ENCODE results near the gene NPHP1. TPM values are rescaled to one million over a fixed set of nuclear protein-coding genes. Genes with fewer than 3 reads are reported as not detected.
"Not testable (repeated sequence)": the region's sequence is repeated elsewhere in the genome, so short reads cannot be mapped to it uniquely, and the experiment has no call there.

Gene NPHP1
- total RNA-seq, 2 donors from 2014 or later = 0.40 to 0.42 TPM

GRCh38 chr2:110197452-110197851, 7.4 kb downstream of the NPHP1 start:
- intact Hi-C loops (cut with DNase I) = no loop called here
- TF ChIP-seq CTCF (IDR thresholded peaks at IDR 0.05) = no peak
- no peak for DNase-seq
- no peak overlapping the region for H3K27ac ChIP-seq
- no peak overlapping the region for H3K9ac ChIP-seq (ENCODE audit: low read depth in 2 of 2, low read length in 2 of 2)
- no peak overlapping the region for H3K4me3 ChIP-seq
- no peaks in the 10 kb centered on the region for H3K36me3 ChIP-seq
- H3K4me1 ChIP-seq = no peaks in the 10 kb centered on the region
- no peaks in the 10 kb centered on the region for H3K9me3 ChIP-seq
- H3K27me3 ChIP-seq = no peaks in the 10 kb centered on the region

GRCh38 chr2:110190169-110190568, 14.6 kb downstream of the NPHP1 start:
- H3K27me3 ChIP-seq; H3K4me1 ChIP-seq; H3K27ac ChIP-seq; H3K4me3 ChIP-seq; H3K9me3 ChIP-seq; H3K9ac ChIP-seq (ENCODE audit: low read depth in 2 of 2, low read length in 2 of 2); DNase-seq; H3K36me3 ChIP-seq; intact Hi-C loops (cut with DNase I): not testable (repeated sequence)

GRCh38 chr2:110182449-110182848, 22.4 kb downstream of the NPHP1 start:
- H3K4me1 ChIP-seq = no peaks in the 10 kb centered on the region
- H3K9me3 ChIP-seq = no peaks in the 10 kb centered on the region
- TF ChIP-seq CTCF (IDR thresholded peaks at IDR 0.05) = no peak
- no peaks in the 10 kb centered on the region for H3K36me3 ChIP-seq
- no peak overlapping the region for H3K27ac ChIP-seq
- no peak overlapping the region for H3K9ac ChIP-seq (ENCODE audit: low read depth in 2 of 2, low read length in 2 of 2)
- H3K27me3 ChIP-seq = no peaks in the 10 kb centered on the region
- intact Hi-C loops (cut with DNase I) = no loop called here
- no peak for DNase-seq
- H3K4me3 ChIP-seq = no peak overlapping the region

- no peaks in the 10 kb centered on the region for H3K4me1 ChIP-seq
- H3K4me3 ChIP-seq = no peak overlapping the region
- DNase-seq = no peak
- no peaks in the 10 kb centered on the region for H3K36me3 ChIP-seq
- no peaks in the 10 kb centered on the region for H3K27me3 ChIP-seq
- no peaks in the 10 kb centered on the region for H3K9me3 ChIP-seq
- TF ChIP-seq CTCF (IDR thresholded peaks at IDR 0.05) = no peak
- H3K27ac ChIP-seq = no peak overlapping the region
- intact Hi-C loops (cut with DNase I) = no loop called here
- no peak overlapping the region for H3K9ac ChIP-seq (ENCODE audit: low read depth in 2 of 2, low read length in 2 of 2)
Observed at GRCh38 chr2:110180036-110180435, 24.8 kb downstream of the NPHP1 start.

- Histone ChIP-seq H3K27me3 (no peaks in the 10 kb centered on the region), H3K36me3 (no peaks in the 10 kb centered on the region), H3K4me1 (no peaks in the 10 kb centered on the region), H3K4me3 (no peak overlapping the region), H3K27ac (no peak overlapping the region), H3K9me3 (no peaks in the 10 kb centered on the region), H3K9ac (ENCODE audit: low read depth in 2 of 2, low read length in 2 of 2) (no peak overlapping the region)
- no peak for DNase-seq
- TF ChIP-seq CTCF (IDR thresholded peaks at IDR 0.05) = no peak
- intact Hi-C loops (cut with DNase I) = no loop called here
Observed at GRCh38 chr2:110173523-110173922, 31.3 kb downstream of the NPHP1 start.

GRCh38 chr2:110172506-110172905, 32.3 kb downstream of the NPHP1 start:
- H3K27ac ChIP-seq = no peak overlapping the region
- no peaks in the 10 kb centered on the region for H3K36me3 ChIP-seq
- H3K9ac ChIP-seq (ENCODE audit: low read depth in 2 of 2, low read length in 2 of 2) = no peak overlapping the region
- no peak overlapping the region for H3K4me3 ChIP-seq
- no peaks in the 10 kb centered on the region for H3K9me3 ChIP-seq
- H3K27me3 ChIP-seq = no peaks in the 10 kb centered on the region
- no peak for TF ChIP-seq CTCF (IDR thresholded peaks at IDR 0.05)
- intact Hi-C loops (cut with DNase I) = no loop called here
- H3K4me1 ChIP-seq = no peaks in the 10 kb centered on the region
- no peak for DNase-seq
